ENCODE measurements around the gene DOCK11. TPM values are rescaled to one million over a fixed set of nuclear protein-coding genes. Genes with fewer than 3 reads are reported as not detected.
A peak's percentile ranks its signal among the peaks of the same experiment; 100 is the strongest.
"Not testable (repeated sequence)": the region's sequence is repeated elsewhere in the genome, so short reads cannot be mapped to it uniquely, and the experiment has no call there.

DOCK11 gene
- 10 to 100 TPM; 11.6 to 26.2 (median 17.7) TPM for polyA plus RNA-seq (ENCODE audit: insufficient read depth in 1 of 5, insufficient read length in 5 of 5, low replicate concordance in 1 of 5)
- long read RNA-seq, donor 1, result 0 reads
- long read RNA-seq, donor 2, result 0 reads
- long read RNA-seq, donor 3, result 0 reads
- long read RNA-seq, donor 4, full-length matches to known transcripts, result 1 of 1 reads
- long read RNA-seq, donor 4, partial matches to known transcripts, result 0 of 1 reads
- long read RNA-seq, donor 4, other reads (novel, unspliced or antisense), result 0 of 1 reads
- long read RNA-seq, donor 5, result 0 reads
- long read RNA-seq, donor 6, result 0 reads
- long read RNA-seq, donor 7, result 0 reads
- long read RNA-seq, donor 8, result 0 reads

DNA sequence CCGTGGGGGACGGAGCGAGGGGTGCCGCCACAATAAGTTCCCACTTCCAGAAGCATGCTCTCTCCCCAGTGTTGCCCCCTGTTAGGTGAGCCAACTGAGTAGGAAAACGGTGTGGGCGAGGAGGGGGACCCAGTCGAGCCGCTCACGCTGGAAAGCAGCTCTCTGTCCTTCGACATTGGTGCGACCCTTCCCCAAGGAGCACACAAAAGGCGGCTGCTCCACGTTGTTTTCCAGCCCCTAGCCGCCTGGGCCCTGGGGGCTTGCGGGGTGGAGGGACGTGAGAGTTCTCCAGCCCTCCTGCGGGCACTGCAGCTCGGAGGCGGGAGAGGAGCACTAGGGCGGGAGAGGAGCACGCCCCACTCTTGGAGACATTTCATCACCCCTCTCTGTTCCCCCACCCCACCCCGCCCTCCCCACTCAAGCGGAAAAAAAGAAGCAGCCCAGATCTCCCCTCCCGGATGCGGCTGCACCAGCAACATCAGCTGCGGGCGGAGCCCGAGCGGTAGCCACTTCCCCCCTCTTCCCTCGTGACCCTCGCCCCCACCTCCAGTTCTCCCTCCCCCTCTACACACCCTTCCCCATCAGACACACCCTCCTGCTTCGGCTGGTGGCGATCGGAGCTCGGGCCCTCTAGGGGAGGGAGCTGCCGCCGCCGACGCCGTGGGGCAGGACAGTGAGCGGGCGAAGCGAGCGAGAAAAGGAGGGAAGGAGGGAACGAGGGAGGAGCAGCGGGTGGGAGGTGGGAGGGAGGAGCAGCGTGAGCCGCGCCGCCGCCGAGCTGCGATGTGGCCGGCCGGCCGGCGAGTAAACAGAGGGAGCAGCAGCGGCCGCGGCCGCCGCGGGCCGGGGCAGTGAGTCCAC lies at the start of gene DOCK11:
Gene DOCK11, plus strand, starts transcription at position 755 of the 861 bp plus-strand sequence. CDS start 157 bp downstream, outside the sequence.
- peak; percentile 59 to 67 for DNase-seq

GRCh38 chrX:118448273-118448783 lies 47.3 kb upstream of the DOCK11 start:
- DNase-seq, result no peak

GRCh38 chrX:118455013-118455412 lies 40.6 kb upstream of the DOCK11 start:
- no peak for DNase-seq

GRCh38 chrX:118459494-118459893 lies 36.1 kb upstream of the DOCK11 start:
- peak in 1 of 2 donors; percentile 16 for DNase-seq

DNA sequence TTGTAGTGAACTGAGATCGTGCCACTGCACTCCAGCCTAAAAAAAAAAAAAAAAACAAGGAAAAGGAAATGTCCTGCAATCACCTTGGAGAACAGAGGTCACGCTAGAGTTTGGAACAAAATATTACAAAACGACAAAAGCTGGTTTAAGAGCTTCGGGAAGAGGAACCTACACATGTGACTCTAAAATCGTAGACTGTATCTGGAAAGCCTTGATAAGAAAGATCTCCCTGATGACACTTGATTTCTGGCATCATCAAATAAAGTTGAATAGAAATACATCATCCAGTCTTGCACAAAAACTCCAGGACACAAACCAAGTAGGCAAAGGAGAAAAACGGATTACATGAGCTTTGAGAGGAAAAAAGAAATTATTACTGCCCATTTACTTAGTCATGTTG lies 31.1 kb upstream of the DOCK11 start:
- no peak for DNase-seq

DNA sequence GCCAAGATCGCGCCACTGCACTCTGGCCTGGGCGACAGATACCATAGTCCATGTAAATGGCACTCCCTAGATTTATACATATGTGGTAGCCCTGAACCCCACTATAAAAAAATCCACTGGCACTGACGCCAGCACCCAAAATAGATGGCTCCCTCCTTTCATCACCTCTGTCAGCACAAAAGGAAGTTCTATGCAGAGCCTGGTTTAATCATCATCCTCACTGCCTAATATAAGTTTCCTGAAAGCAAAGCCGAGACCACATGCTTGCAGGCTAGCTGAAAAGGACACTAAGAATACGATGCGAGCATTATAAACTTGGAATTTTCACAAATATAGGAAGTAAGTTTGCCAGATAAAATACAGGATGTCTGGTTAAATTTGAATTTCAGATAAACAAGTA lies 27.5 kb upstream of the DOCK11 start:
- DNase-seq, result no peak

GRCh38 chrX:118470721-118471347 lies 24.8 kb upstream of the DOCK11 start:
- not testable (repeated sequence) for DNase-seq

DNA sequence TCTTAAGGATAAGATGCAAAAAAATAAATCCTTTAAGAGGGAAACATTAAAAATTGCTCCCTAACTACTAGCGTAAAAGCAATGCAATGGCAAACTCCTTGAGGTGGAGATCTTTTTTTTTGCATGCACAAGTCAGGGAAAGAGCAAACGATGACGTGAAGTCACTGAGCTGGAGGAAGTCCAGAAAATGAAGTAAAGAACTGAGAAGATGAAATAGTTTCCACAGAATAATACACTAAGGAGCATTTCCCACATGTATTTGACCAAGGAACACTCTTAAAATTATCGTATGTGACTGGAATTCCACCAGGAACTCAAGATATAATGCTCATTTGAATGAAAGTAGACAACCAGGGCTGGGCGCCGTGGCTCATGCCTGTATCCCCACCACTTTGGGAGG lies 21.0 kb upstream of the DOCK11 start:
- no peak for DNase-seq

GRCh38 chrX:118475903-118476302 lies 19.7 kb upstream of the DOCK11 start:
- DNase-seq, result no peak

DNA sequence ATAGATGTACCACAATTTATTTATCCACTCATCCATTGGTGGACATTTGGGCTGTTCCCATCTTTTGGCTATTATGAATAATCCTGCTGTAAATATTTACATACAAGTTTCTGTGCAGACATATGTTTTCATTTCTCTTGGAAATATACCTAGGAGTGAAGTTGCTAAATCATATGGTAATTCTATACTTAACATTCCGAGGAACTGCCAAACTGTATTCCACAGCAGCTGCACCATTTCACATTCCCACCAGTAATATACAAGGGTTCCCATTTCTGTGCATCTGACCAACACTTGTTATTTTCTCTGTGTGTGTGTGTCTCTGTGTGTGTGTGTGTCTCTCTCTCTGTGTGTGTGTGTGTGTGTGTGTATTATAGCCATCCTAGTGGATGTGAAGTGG lies 15.4 kb upstream of the DOCK11 start:
- DNase-seq, result no peak

- DNase-seq, result not testable (repeated sequence)
Observed at GRCh38 chrX:118482384-118482783, 13.2 kb upstream of the DOCK11 start.

DNA sequence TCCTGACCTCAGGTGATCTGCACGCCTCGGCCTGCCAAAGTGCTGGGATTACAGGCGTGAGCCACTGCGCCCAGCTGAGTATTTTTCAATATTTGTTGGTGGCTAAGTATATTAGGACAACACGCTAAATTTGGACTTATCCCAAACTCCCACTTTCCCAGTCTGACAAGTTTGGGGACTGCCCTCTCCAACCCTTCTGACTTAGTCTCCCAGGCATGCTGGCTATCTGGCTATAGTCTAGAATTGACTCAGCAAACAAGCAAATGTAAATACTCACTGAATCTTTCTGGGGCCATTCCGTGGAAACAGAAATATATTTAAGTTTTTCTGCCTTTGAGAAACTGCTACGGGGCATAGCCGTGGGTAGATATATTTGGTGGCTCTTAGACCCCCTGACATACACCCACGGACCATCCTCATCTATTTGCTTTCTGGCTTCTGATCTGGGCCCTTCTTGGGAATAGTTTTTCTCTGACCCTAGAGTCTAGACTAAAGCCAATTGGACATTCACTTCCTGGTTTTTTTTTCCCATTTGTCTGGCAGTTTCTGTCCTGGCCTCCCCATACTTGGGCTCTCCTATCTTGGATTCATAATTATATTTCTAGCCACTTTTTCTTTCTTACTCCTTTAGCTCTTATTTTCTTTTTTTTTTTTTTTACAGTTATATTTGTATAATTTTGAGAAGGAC lies 11.3 kb upstream of the DOCK11 start:
- DNase-seq, result no peak

GRCh38 chrX:118486693-118487092 lies 8.9 kb upstream of the DOCK11 start:
- DNase-seq, result not testable (repeated sequence)

DNA sequence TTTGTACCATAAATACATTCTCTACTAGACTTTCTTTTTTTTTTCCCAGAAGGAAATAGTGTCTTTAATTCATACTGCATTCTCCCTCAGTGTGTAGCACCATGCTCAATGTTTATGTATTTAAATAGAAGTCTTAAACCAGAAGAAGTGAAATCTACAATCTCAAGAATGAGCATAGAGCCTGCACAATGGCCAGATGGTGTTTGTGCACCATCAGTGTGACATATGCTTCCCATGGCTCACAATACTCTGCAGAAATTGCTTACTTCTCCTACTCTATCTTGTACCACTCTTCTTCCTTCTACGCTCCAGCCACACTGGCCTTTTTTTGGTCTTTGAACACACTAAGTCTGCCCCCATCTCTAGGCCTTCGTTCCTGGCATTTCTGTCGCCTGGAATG lies 2.6 kb upstream of the DOCK11 start:
- DNase-seq, result no peak

DNA sequence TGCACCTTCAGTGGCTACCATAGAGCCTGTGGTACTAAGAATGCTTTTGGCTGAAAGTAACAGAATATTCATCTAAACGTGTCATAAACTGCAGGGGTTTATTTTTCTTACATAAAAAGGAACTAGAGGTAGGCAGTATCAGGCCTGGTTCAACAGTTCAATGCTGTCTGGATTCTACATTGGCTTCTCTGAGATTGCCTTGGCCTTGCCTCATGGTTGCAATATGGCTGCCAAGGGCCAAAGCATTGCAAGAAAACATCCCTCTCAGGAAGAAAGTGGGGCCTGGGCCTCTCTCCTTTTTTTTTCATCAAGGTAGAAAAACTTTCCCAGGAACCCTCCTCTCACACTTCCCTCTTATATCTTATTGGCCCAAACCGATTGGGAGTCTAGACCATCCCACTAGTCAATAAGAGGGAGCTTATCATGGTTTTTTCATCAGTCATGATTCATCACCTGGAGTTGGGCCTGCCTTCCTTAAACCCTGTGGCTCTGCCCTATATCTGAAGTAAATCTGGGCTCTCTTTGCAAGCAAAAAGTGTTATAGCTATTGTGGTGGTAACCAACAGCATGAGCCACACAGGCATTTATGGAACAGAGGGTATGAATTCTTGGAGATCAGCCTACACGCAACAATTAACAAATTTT lies 1.8 kb upstream of the DOCK11 start:
- DNase-seq, result no peak

DNA sequence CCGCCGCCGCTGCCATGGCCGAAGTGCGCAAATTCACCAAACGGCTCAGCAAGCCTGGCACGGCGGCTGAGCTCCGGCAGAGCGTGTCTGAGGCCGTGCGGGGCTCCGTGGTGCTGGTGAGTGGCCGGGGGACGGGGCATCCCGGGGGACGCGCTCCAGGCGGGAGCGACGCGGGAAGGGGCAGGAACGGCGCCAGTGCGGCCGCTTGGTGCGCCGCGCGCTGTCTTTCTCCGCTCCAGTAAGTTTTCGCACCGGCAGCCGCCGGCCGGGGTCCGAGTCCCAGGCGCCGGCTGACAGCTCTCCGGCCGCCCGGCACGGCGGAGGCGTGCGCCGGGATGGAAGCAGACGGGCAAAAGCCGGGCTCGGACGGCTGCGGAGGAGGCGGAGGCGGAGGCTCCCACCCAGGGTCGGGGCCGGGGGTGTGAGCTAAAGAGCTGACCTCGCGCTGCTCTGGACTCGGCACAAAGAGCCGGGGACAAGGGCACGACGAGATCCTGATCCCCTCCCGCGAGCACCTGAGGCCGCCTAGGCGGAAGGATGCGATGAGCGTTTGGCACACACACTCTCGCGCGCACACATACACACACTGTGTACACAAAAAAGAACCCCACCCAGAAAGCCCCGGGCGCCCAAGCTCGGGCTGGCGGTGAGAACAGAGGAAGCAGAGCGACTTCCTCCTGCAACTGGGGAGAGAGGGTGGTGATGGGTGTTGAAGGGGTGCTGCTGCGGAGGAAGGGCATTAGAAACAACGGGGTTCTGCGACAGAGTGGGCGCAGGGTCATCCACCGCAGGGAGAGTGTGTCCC lies 545 bp downstream of the DOCK11 start:
- no peak for DNase-seq

DNA sequence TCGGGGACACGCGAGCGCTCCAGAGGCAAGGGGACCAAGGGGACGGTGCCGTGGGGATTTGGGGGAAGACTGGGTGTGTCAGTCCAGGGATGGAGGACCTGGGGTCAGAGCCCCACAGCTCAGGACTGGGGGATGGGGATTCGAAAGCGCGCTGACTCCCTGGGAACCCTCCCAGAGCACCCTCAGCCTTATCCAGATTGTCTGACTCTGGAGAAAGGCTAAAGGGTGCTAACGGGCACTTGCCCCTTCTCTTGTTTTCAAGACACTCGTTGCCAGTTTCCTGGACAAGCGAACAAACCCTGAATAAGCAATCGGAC lies 1.1 kb downstream of the DOCK11 start:
- no peak for DNase-seq

DNA sequence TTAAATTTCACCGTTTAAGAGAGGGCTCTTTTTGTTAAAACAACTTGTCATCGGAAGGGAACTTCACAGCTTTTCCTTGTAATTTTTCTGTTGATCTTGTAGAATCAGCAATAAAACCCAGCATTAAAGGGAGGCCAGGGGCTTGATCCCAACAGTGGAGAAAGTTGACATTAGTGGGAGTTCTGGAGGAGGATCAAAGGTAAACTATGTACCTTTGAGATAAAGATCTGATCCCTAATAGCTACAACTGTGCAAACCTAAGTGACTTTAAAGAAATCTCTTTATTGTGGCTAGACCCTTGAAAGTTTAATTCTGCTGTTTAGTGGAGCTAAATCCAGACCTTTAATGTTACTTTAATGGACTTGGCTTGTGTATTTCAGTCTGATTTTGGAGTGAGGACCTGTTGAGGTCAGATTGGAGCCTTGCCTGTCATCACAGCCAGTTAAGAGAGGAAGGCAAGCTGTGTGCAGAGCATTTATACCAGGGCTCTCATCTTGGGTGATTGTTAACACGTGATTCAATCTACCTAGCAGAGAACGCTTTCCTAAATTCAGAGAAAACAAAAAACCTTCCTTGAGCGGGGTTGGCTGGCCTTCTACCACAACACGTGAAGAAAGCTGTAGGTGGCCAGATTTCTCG lies 1.7 kb downstream of the DOCK11 start:
- peak in 1 of 2 donors; percentile 19 for DNase-seq

GRCh38 chrX:118498351-118498750 lies 2.7 kb downstream of the DOCK11 start:
- no peak for DNase-seq

DNA sequence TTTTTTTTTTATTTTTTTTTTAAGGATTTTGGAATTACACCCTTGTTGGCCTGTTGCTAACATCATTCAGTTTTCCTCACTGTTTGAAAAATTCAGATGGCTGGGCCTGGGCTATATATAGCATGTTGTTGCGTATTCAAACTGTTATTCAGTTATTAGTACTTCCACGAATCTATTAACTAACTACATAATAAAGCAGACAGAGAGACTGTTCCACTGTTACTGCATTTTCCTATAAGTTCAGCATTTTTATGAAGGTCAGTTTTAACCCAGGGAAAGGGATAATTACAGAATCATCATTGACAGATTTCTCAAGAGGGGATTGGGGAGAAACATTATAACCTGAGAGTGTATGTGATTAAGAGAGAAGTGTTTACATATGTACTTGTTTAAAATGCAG lies 3.1 kb downstream of the DOCK11 start:
- no peak for DNase-seq
